NT2/D1 (cell line): ENCODE measurements around the gene MACROD1.

Experiments used
- DNase-seq: peaks from one replicate; pipeline ENCODE4 v3.0.0-alpha.2; 2011; ENCODE audit warnings: low read depth, low spot score
- H3K27me3 ChIP-seq: 2 replicates; pipeline ENCODE4 v1.6.0; 2011; ENCODE audit warnings: mild to moderate bottlenecking; ENCODE audit not compliant: insufficient read length, insufficient read depth
- H3K36me3 ChIP-seq: 2 replicates; pipeline ENCODE4 v1.6.1; 2011; ENCODE audit warnings: mild to moderate bottlenecking, low read length, mixed read lengths; ENCODE audit not compliant: insufficient read depth, insufficient read length
- H3K4me1 ChIP-seq: 2 replicates; pipeline ENCODE4 v1.5.1; 2011; ENCODE audit not compliant: insufficient read depth, insufficient read length
- H3K4me3 ChIP-seq: 2 replicates; pipeline ENCODE4 v1.5.1; 2011; ENCODE audit warnings: low read depth; ENCODE audit not compliant: insufficient read length
- H3K9ac ChIP-seq: 2 replicates; pipeline ENCODE4 v1.6.0; 2011; ENCODE audit warnings: low read depth; ENCODE audit not compliant: insufficient read length
- H3K9me3 ChIP-seq: 2 replicates; pipeline ENCODE4 v1.5.1; 2011; ENCODE audit warnings: mild to moderate bottlenecking, low read length; ENCODE audit not compliant: insufficient read depth
- SUZ12 ChIP-seq: IDR thresholded peaks from 2 replicates; pipeline ENCODE4 v1.6.1; 2011; ENCODE audit not compliant: insufficient read length, insufficient read depth; ENCODE audit errors: extremely low read depth
- YY1 ChIP-seq: IDR thresholded peaks from 2 replicates; pipeline ENCODE4 v1.6.1; 2011; ENCODE audit not compliant: insufficient read length, insufficient read depth
- ZNF274 ChIP-seq: IDR thresholded peaks from 2 replicates; pipeline ENCODE4 v1.6.1; 2011; ENCODE audit warnings: mild to moderate bottlenecking, low read depth, low read length

The MACROD1 gene

DNA sequence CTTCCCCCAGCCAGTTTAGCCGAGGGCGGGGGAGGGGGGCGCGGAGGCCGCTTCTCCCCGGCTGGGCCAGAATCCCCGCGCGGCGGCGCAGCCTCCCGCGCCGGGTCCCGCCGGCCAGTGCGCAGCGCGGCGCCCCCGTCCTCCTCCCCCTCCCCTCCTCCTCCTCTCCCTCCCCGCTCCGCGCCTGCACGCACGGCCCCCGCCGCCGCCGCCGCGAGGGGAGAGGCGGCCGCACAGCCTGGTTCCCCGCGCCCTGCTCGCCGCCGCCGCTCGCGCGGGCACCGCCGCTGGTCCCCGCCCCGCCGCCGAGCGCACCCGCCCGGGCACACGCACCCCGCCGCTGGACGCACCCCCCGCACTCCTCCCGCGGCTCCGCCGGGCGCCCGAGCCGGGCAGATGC lies 130.3 kb downstream of the MACROD1 start, which contains the start of gene FLRT1:
Gene FLRT1 (plus strand): TSS at position 356 of the 400 bp plus-strand sequence. CDS start 80,337 bp downstream, outside the sequence.
- peak within 1 kb of the TSS; percentile 48 for H3K4me3 ChIP-seq

DNA sequence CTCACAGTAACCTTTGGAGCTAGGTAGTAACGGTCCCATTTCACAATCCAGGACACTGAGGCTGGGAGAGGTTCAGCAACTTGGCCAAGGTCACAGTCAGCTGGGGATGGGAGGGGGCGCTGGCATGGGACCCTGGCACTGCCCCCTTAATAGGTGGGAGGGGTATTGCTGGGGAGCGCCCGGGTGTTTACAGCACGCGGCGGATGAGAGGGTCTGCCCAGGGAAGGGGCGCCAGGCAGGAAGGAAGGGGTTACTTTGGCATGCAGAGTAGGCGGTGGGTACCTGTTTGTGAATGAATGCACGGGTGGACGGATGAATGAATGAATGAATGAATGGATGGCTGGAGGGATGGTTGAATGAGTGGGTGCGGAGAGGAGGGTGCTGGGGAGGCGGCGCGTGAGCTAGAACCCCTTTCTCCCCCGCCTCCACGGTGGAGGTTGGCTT lies 130.8 kb downstream of the MACROD1 start:
- Histone ChIP-seq H3K9ac (peak overlapping the region; percentile 57), H3K27me3 (peaks cover 73% of the 10 kb centered on the region)
- TF ChIP-seq YY1: no peak
- TF ChIP-seq SUZ12: no peak
- no peak for TF ChIP-seq ZNF274

More for the DNA sequence above, 130.3 kb downstream of the MACROD1 start, which contains the start of gene FLRT1:
- Histone ChIP-seq H3K27me3 (peaks cover 74% of the 10 kb centered on the region), H3K4me1 (peaks cover 10% of the 10 kb centered on the region), H3K9ac (peak within 1 kb of the TSS; percentile 73), H3K9me3 (no peaks in the 10 kb centered on the region), H3K36me3 (no peaks in the 10 kb centered on the region)
- TF ChIP-seq ZNF274 (no peak), YY1 (no peak), SUZ12 (no peak)
- DNase-seq: no peak

DNA sequence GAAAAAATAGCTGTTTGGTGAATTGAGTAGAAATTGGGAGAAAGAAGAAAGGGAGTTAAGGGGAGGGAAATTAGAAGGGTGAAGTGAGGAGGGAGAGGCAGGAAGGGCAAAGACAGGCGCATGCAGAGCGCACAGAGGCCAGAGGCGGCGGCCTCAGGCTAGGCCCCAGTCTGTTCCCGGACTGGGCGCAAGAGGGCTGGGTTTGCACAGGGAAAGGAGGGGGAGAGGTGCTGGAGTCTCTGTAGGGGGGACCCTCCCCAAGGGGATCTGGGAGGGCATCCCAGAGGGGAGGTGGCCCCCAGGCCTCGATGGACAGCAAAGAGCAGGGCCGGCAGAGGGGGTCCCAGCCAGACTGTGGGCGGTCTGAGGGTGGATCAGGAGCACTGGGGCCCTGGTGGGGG lies 131.5 kb downstream of the MACROD1 start:
- TF ChIP-seq SUZ12 (no peak), YY1 (no peak), ZNF274 (no peak)
- Histone ChIP-seq H3K4me3 (no peak overlapping the region), H3K36me3 (no peaks in the 10 kb centered on the region), H3K9ac (peak overlapping the region; percentile 7), H3K9me3 (no peaks in the 10 kb centered on the region), H3K27me3 (peaks cover 68% of the 10 kb centered on the region), H3K4me1 (peaks cover 16% of the 10 kb centered on the region)
- no peak for DNase-seq

More for the DNA sequence above, 130.8 kb downstream of the MACROD1 start:
- Histone ChIP-seq H3K9me3 (no peaks in the 10 kb centered on the region), H3K36me3 (no peaks in the 10 kb centered on the region), H3K4me3 (peak overlapping the region; percentile 32), H3K4me1 (peaks cover 10% of the 10 kb centered on the region)
- no peak for DNase-seq

DNA sequence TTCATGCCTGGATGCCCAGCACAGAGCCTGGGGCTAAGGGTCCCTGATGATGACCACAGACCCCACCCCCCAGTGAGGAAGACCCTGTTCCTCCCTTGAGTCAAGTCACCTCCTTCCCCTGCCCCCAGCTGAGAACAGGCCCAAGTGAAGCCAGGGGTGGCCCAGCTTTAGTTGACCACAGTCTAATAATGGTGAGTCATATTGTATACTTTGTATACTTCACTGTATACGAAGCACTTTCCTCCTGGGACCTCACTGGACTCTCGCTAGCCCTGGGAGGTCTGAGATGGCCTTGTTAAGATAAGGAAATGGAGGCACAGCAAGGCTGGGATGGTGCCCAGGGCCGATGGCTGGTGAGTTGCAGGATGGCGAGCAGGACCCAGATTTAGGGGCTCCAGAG lies 133.9 kb downstream of the MACROD1 start:
- H3K9me3 ChIP-seq: no peaks in the 10 kb centered on the region
- H3K36me3 ChIP-seq: no peaks in the 10 kb centered on the region
- peak overlapping the region; percentile 47 for H3K9ac ChIP-seq
- H3K4me3 ChIP-seq: no peak overlapping the region
- H3K4me1 ChIP-seq: peaks cover 31% of the 10 kb centered on the region
- DNase-seq: no peak
- peaks cover 53% of the 10 kb centered on the region for H3K27me3 ChIP-seq
- TF ChIP-seq SUZ12 (no peak), ZNF274 (no peak), YY1 (no peak)

- peak overlapping the region; percentile 27 for H3K9ac ChIP-seq
- DNase-seq: no peak
- peaks cover 43% of the 10 kb centered on the region for H3K27me3 ChIP-seq
- peaks cover 34% of the 10 kb centered on the region for H3K4me1 ChIP-seq
- no peaks in the 10 kb centered on the region for H3K9me3 ChIP-seq
- no peak overlapping the region for H3K4me3 ChIP-seq
- TF ChIP-seq YY1: no peak
- no peak for TF ChIP-seq SUZ12
- TF ChIP-seq ZNF274: no peak
- no peaks in the 10 kb centered on the region for H3K36me3 ChIP-seq
Observed at GRCh38 chr11:64031001-64031400, 134.9 kb downstream of the MACROD1 start.

- Histone ChIP-seq H3K4me3 (no peak overlapping the region), H3K36me3 (no peaks in the 10 kb centered on the region), H3K27me3 (peaks cover 37% of the 10 kb centered on the region), H3K4me1 (peaks cover 30% of the 10 kb centered on the region), H3K9me3 (no peaks in the 10 kb centered on the region), H3K9ac (no peak overlapping the region)
- no peak for DNase-seq
- no peak for TF ChIP-seq ZNF274
Observed at GRCh38 chr11:64029773-64030172, 136.1 kb downstream of the MACROD1 start.

GRCh38 chr11:64028398-64029115 lies 137.4 kb downstream of the MACROD1 start:
- H3K9ac ChIP-seq: peak overlapping the region; percentile 76
- DNase-seq: peak; percentile 90

More at GRCh38 chr11:64028398-64029115, 137.4 kb downstream of the MACROD1 start:
- Histone ChIP-seq H3K4me3 (no peak overlapping the region), H3K4me1 (peaks cover 36% of the 10 kb centered on the region), H3K27me3 (peaks cover 28% of the 10 kb centered on the region), H3K9me3 (no peaks in the 10 kb centered on the region), H3K36me3 (no peaks in the 10 kb centered on the region)
- no peak for TF ChIP-seq ZNF274
- no peak for TF ChIP-seq SUZ12
- TF ChIP-seq YY1: peak; percentile 54
